ENCODE results near the gene RAD51D.

RAD51D gene

GRCh38 chr17:35079547-35080423 is 39.9 kb downstream of the RAD51D start:
- DNase-seq = no peak
- in situ Hi-C loops (cut with HindIII; ENCODE audit: low pct_ligation_motif_present, low pct_unique_long_range_greater_than_20kb, low sequenced_read_pairs) = no loop called here

- DNase-seq = no peak
- in situ Hi-C loops (cut with HindIII; ENCODE audit: low pct_ligation_motif_present, low pct_unique_long_range_greater_than_20kb, low sequenced_read_pairs) = no loop called here
Observed at GRCh38 chr17:35076874-35077273, 42.8 kb downstream of the RAD51D start.

- in situ Hi-C loops (cut with HindIII; ENCODE audit: low pct_ligation_motif_present, low pct_unique_long_range_greater_than_20kb, low sequenced_read_pairs) = no loop called here
- no peak for DNase-seq
Observed at GRCh38 chr17:35074711-35075707, 44.7 kb downstream of the RAD51D start.

- in situ Hi-C loops (cut with HindIII; ENCODE audit: low pct_ligation_motif_present, low pct_unique_long_range_greater_than_20kb, low sequenced_read_pairs) = no loop called here
- no peak for DNase-seq
Observed at GRCh38 chr17:35073991-35074627, 45.6 kb downstream of the RAD51D start.

- no peak for DNase-seq
- in situ Hi-C loops (cut with HindIII; ENCODE audit: low pct_ligation_motif_present, low pct_unique_long_range_greater_than_20kb, low sequenced_read_pairs) = no loop called here
Observed at GRCh38 chr17:35073183-35073790, 46.4 kb downstream of the RAD51D start.

- in situ Hi-C loops (cut with HindIII; ENCODE audit: low pct_ligation_motif_present, low pct_unique_long_range_greater_than_20kb, low sequenced_read_pairs) = no loop called here
- DNase-seq = no peak
Observed at GRCh38 chr17:35069311-35069710, 50.3 kb downstream of the RAD51D start.

GRCh38 chr17:35068249-35068648 is 51.4 kb downstream of the RAD51D start:
- DNase-seq = no peak
- in situ Hi-C loops (cut with HindIII; ENCODE audit: low pct_ligation_motif_present, low pct_unique_long_range_greater_than_20kb, low sequenced_read_pairs) = no loop called here

- DNase-seq = no peak
- in situ Hi-C loops (cut with HindIII; ENCODE audit: low pct_ligation_motif_present, low pct_unique_long_range_greater_than_20kb, low sequenced_read_pairs) = no loop called here
Observed at GRCh38 chr17:35065880-35066279, 53.8 kb downstream of the RAD51D start.

- no peak for DNase-seq
- in situ Hi-C loops (cut with HindIII; ENCODE audit: low pct_ligation_motif_present, low pct_unique_long_range_greater_than_20kb, low sequenced_read_pairs) = no loop called here
Observed at GRCh38 chr17:35064516-35065215, 55.0 kb downstream of the RAD51D start.

GRCh38 chr17:35063514-35064223 is 56.0 kb downstream of the RAD51D start, which contains the start of gene RFFL:
RFFL (minus strand) TSS chr17:35063707; CDS start chr17:35026553, 37,154 bp downstream.
- DNase-seq = peak; percentile 99
- in situ Hi-C loops (cut with HindIII; ENCODE audit: low pct_ligation_motif_present, low pct_unique_long_range_greater_than_20kb, low sequenced_read_pairs) = no loop called here

- DNase-seq = no peak
- in situ Hi-C loops (cut with HindIII; ENCODE audit: low pct_ligation_motif_present, low pct_unique_long_range_greater_than_20kb, low sequenced_read_pairs) = no loop called here
Observed at GRCh38 chr17:35062308-35062707, 57.4 kb downstream of the RAD51D start.

- in situ Hi-C loops (cut with HindIII; ENCODE audit: low pct_ligation_motif_present, low pct_unique_long_range_greater_than_20kb, low sequenced_read_pairs) = no loop called here
- no peak for DNase-seq
Observed at GRCh38 chr17:35057332-35057915, 62.2 kb downstream of the RAD51D start.

GRCh38 chr17:35056013-35056412 is 63.6 kb downstream of the RAD51D start:
- DNase-seq = peak; percentile 81
- in situ Hi-C loops (cut with HindIII; ENCODE audit: low pct_ligation_motif_present, low pct_unique_long_range_greater_than_20kb, low sequenced_read_pairs) = no loop called here

- DNase-seq = no peak
- in situ Hi-C loops (cut with HindIII; ENCODE audit: low pct_ligation_motif_present, low pct_unique_long_range_greater_than_20kb, low sequenced_read_pairs) = no loop called here
Observed at GRCh38 chr17:35053204-35053603, 66.5 kb downstream of the RAD51D start.

- no peak for DNase-seq
- in situ Hi-C loops (cut with HindIII; ENCODE audit: low pct_ligation_motif_present, low pct_unique_long_range_greater_than_20kb, low sequenced_read_pairs) = no loop called here
Observed at GRCh38 chr17:35052780-35053179, 66.9 kb downstream of the RAD51D start.

- DNase-seq = no peak
- in situ Hi-C loops (cut with HindIII; ENCODE audit: low pct_ligation_motif_present, low pct_unique_long_range_greater_than_20kb, low sequenced_read_pairs) = no loop called here
Observed at GRCh38 chr17:35052241-35052610, 67.4 kb downstream of the RAD51D start.

All from ACHN (cell line).